HG02981 (cell line): ENCODE measurements around the gene SCGB1D2.
"Not testable (repeated sequence)": the region's sequence is repeated elsewhere in the genome, so short reads cannot be mapped to it uniquely, and the experiment has no call there.

ENCODE experiments used
- ATAC-seq: cut with Tn5 transposase; IDR thresholded peaks from one replicate; pipeline ENCODE4 v1.9.1; 2021; ENCODE audit warnings: mild to moderate bottlenecking, moderate library complexity; ENCODE audit not compliant: unreplicated experiment

Gene SCGB1D2, protein sequence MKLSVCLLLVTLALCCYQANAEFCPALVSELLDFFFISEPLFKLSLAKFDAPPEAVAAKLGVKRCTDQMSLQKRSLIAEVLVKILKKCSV

DNA sequence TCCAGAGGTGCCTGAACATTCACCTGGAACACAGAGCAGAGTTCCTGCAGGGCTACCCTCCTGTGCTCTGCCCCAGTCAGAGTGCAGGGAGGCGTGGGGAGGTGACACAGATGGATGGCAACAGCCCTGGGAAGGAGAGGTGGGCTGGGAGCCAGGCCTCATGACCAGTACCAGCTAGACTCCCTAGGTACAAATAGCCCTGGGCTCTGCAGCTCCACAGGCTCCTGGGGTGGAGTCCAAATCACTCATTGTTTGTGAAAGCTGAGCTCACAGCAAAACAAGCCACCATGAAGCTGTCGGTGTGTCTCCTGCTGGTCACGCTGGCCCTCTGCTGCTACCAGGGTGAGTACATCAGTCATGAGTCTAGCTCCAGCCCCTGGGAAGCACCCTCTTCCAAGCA, at the start of gene SCGB1D2:
Gene SCGB1D2, plus strand, starts transcription at position 219 of the 400 bp plus-strand sequence. Its CDS starts 69 bp downstream, at position 288.
- no peak for ATAC-seq

DNA sequence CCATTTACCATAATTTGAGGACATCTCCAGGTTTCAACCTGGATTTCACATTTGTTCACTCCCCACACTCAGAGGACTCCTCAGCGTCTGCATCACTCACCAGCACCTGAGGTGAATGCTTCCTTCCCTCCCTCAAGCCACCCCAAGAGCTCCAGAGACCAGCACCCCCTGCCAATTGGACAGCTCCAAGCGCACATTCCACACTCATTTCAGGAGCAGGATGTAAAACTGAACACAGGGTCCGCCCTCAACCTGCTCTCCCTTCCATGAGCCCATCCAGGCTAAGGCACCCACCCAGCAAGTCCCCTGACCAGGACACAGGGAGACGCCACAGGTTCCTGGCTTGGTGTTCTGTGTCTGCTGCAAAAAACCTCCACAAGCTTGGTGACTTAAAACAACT, 48.1 kb upstream of the SCGB1D2 start:
- ATAC-seq, result no peak

DNA sequence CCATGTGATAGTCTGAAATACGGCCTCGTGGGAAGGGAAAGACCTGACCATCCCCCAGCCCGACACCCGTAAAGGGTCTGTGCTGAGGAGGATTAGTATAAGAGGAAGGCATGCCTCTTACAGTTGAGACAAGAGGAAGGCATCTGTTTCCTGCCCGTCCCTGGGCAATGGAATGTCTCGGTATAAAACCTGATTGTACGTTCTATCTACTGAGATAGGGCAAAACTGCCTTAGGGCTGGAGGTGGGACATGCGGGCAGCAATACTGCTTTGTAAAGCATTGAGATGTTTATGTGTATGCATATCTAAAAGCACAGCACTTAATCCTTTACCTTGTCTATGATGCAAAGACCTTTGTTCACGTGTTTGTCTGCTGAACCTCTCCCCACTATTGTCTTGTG, 47.0 kb upstream of the SCGB1D2 start:
- not testable (repeated sequence) for ATAC-seq

GRCh38 chr11:62195945-62196344, 46.1 kb upstream of the SCGB1D2 start:
- no peak for ATAC-seq

GRCh38 chr11:62197400-62197799, 44.6 kb upstream of the SCGB1D2 start:
- not testable (repeated sequence) for ATAC-seq

GRCh38 chr11:62201376-62201775, 40.7 kb upstream of the SCGB1D2 start:
- ATAC-seq, result no peak

DNA sequence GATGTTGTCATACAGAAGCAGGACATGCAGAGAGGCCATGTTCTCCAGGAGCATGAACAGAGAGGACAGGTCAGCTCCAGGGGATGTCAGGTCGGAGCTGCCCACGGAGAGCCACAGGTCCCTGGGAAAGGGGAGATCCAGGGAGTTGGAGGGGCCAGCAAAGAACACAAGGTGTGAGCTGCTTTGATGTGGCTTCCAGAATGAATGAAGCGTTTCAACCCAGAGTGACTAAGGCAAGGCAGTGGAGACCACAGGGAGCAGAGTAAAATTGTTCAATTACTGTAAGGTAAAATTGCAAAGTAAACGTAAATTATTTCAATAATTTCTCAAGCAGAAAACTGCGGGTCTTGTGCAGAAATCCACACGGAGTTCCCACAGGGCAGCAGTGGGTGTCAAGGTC, 39.1 kb upstream of the SCGB1D2 start:
- ATAC-seq, result no peak

GRCh38 chr11:62204430-62204829, 37.6 kb upstream of the SCGB1D2 start:
- ATAC-seq, result no peak

- no peak for ATAC-seq
Measured at GRCh38 chr11:62205441-62205840, 36.6 kb upstream of the SCGB1D2 start.

- ATAC-seq, result not testable (repeated sequence)
Measured at GRCh38 chr11:62206276-62207066, 35.6 kb upstream of the SCGB1D2 start.

GRCh38 chr11:62208785-62209144, 33.3 kb upstream of the SCGB1D2 start:
- ATAC-seq, result no peak

- ATAC-seq, result no peak
Measured at GRCh38 chr11:62217191-62217748, 24.8 kb upstream of the SCGB1D2 start.

GRCh38 chr11:62221498-62221897, 20.5 kb upstream of the SCGB1D2 start:
- ATAC-seq, result no peak

DNA sequence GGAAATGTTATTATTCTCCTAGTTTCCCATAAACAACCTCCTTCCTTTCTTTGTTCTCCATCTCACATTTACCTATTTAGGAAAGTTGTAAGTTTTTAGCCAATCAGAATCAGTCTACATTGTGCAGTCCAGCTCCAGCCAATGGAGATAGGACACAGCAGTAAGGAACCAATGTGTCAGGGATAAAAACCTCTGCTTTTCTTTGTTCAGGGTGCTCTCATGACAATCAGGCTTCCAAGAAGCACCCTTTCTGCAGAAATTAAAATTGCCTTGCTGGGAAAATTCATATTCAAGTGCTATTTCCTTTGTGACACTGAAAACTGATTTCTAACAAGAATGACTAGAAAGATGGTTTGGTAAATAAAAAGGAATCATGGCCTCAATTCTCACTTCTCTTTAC, 18.9 kb upstream of the SCGB1D2 start:
- no peak for ATAC-seq

DNA sequence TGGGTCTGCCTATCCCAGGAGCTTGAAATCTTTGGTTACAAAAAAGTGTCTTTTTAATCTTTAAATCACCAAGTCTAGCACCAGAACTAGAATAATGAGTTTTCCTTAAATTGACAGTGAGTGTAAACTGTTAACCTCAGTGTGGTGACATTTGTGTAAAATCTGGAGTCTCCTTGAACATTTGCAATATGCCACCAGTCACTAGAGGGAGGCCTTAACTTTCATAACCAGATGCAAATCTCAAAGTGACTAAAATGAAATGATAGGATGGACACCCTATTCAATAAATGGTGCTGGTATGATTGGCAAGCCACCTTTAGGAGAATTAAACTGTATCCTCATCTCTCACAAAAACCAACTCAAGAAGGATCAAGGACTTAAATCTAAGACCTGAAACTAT, 8.3 kb upstream of the SCGB1D2 start:
- ATAC-seq, result no peak

GRCh38 chr11:62236187-62236586, 5.9 kb upstream of the SCGB1D2 start:
- ATAC-seq, result no peak

- ATAC-seq, result no peak
Measured at GRCh38 chr11:62237499-62237898, 4.5 kb upstream of the SCGB1D2 start.

DNA sequence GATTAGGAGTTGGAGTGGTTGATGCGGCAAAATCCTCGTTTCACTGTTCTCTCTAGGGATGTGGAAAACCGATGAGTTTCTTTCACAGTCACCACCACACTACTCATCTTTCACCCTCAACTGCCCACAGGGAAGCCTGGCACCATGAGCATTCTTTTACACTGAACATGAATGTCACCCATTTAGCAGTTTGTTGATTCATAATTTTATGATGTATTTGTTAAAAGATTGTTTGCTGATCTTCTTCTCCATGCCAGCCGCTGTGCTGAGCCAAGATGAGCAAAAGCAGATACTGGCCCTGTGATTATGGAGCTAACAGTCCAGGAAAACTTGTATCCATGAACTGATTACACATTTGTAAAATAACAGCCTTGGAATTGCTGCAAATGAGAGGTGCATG, 3.9 kb upstream of the SCGB1D2 start:
- ATAC-seq, result no peak

- no peak for ATAC-seq
Measured at GRCh38 chr11:62241095-62241494, 944 bp upstream of the SCGB1D2 start.

DNA sequence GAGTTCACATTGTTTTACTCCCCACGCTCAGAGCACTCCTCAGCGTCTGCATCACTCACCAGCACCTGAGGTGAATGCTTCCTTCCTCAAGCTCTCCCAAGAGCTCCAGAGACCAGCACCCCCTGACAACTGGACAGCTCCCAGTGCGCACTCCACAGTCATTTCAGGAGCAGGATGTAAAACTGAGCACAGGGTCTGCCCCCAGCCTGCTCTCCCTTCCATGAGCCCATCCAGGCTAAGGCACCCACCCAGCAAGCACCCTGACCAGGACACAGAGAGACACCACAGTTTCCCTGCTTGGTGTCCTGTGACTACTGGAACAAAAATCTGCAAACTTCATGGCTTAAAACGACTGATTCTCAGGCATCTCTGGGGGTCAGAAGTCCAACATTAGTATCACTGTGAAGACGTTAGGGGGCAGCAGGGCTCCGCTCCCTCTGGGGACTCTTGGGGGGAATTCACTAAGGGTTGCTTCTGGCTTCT, 3.3 kb downstream of the SCGB1D2 start:
- no peak for ATAC-seq

DNA sequence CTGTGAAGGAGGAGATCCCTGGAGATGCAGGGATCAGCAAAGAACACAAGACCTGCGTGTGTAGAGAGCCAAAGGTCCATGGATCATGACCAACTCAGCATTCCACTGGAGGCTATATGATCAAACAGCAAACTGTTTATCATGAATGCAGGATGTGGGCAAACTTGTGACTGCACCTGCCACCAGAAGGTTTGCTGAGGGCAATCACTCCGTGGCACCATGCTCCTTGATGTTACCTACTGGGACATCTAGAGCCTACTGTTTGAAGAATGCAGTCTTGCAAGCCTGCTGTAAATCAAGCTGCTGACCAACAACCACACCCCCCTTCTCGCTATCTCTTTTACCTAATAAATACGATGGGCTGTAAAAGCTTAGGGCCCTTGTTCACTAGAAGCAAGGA, 9.7 kb downstream of the SCGB1D2 start:
- ATAC-seq, result no peak

DNA sequence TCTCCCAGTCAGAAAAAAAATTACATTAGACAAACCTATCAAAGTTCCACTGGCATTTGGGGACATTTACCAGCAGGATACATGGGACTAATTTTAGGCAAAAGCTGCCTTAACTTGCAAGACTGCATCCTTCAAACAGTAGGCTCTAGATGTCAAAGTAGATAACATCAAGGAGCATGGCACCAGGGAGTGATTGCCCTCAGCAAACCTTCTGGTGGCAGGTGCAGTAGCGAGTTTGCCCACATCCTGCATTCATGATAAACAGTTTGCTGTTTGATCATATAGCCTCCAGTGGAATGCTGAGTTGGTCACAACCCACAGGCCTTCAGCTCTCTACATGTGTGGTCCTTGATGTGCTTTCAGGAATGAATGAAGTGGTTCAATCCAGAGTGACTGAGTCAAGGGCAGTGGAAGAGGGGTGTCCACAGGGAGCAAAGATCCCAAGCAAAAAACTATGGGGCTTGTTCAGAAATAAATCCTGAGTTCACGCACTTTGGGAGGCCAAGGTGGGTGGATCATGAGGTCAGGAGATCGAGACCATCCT, 12.0 kb downstream of the SCGB1D2 start:
- no peak for ATAC-seq
